ENCODE data around the gene SERPINA9. TPM values are rescaled to one million over a fixed set of nuclear protein-coding genes. Genes with fewer than 3 reads are reported as not detected.

The SERPINA9 gene
- total and polyA plus RNA-seq, 7 donors = not detected

GRCh38 chr14:94473666-94474410 lies 2.2 kb downstream of the SERPINA9 start:
- WGBS, 3 donors = 84 to 88% (median 86%) methylated on average over 16 of the region's 16 CpGs
- ATAC-seq = no peak
- DNase-seq = no peak

GRCh38 chr14:94472842-94473241 lies 3.2 kb downstream of the SERPINA9 start:
- Histone ChIP-seq H3K4me3 (no peak overlapping the region), H3K27ac (no peak overlapping the region), H3K4me1 (no peaks in the 10 kb centered on the region), H3K9me3 (no peaks in the 10 kb centered on the region), H3K27me3 (ENCODE audit: insufficient read depth in 3 of 3, low read length in 2 of 3) (no peaks in the 10 kb centered on the region), H3K36me3 (ENCODE audit: insufficient read depth in 1 of 2, low read depth in 1 of 2) (no peaks in the 10 kb centered on the region)
- WGBS, 3 donors = 24 to 40% (median 30%) methylated on average over 4 of the region's 4 CpGs
- no peak for ATAC-seq
- intact Hi-C loops (cut with DNase I) = no loop called here
- no peak for DNase-seq
- TF ChIP-seq CTCF (IDR thresholded peaks at IDR 0.05) = no peak

More at GRCh38 chr14:94473666-94474410, 2.2 kb downstream of the SERPINA9 start:
- no peak for TF ChIP-seq CTCF (IDR thresholded peaks at IDR 0.05)
- Histone ChIP-seq H3K4me1 (no peaks in the 10 kb centered on the region), H3K27me3 (ENCODE audit: insufficient read depth in 3 of 3, low read length in 2 of 3) (no peaks in the 10 kb centered on the region), H3K27ac (no peak overlapping the region), H3K9me3 (no peaks in the 10 kb centered on the region), H3K36me3 (ENCODE audit: insufficient read depth in 1 of 2, low read depth in 1 of 2) (no peaks in the 10 kb centered on the region), H3K4me3 (no peak overlapping the region)
- intact Hi-C loops (cut with DNase I) = no loop called here

GRCh38 chr14:94471045-94471444 lies 5.0 kb downstream of the SERPINA9 start:
- 90 to 97% (median 93%) methylated on average over 2 of the region's 2 CpGs for WGBS, 3 donors
- Histone ChIP-seq H3K27me3 (ENCODE audit: insufficient read depth in 3 of 3, low read length in 2 of 3) (no peaks in the 10 kb centered on the region), H3K4me1 (no peaks in the 10 kb centered on the region), H3K9me3 (no peaks in the 10 kb centered on the region), H3K27ac (no peak overlapping the region), H3K36me3 (ENCODE audit: insufficient read depth in 1 of 2, low read depth in 1 of 2) (no peaks in the 10 kb centered on the region), H3K4me3 (no peak overlapping the region)
- DNase-seq (no peak), ATAC-seq (no peak)
- intact Hi-C loops (cut with DNase I) = no loop called here
- TF ChIP-seq CTCF (IDR thresholded peaks at IDR 0.05) = no peak

GRCh38 chr14:94470311-94470710 lies 5.7 kb downstream of the SERPINA9 start:
- Histone ChIP-seq H3K9me3 (no peaks in the 10 kb centered on the region), H3K4me3 (no peak overlapping the region), H3K27ac (no peak overlapping the region), H3K4me1 (no peaks in the 10 kb centered on the region), H3K27me3 (ENCODE audit: insufficient read depth in 3 of 3, low read length in 2 of 3) (no peaks in the 10 kb centered on the region), H3K36me3 (ENCODE audit: insufficient read depth in 1 of 2, low read depth in 1 of 2) (no peaks in the 10 kb centered on the region)
- no peak for TF ChIP-seq CTCF (IDR thresholded peaks at IDR 0.05)
- ATAC-seq = no peak
- no peak for DNase-seq
- intact Hi-C loops (cut with DNase I) = no loop called here
- 37 to 62% (median 58%) methylated on average over 2 of the region's 2 CpGs for WGBS, 3 donors

GRCh38 chr14:94469261-94469660 lies 6.7 kb downstream of the SERPINA9 start:
- 67 to 88% (median 81%) methylated on average over 3 of the region's 3 CpGs for WGBS, 3 donors
- H3K27ac ChIP-seq = no peak overlapping the region
- no peaks in the 10 kb centered on the region for H3K9me3 ChIP-seq
- intact Hi-C loops (cut with DNase I) = no loop called here
- TF ChIP-seq CTCF (IDR thresholded peaks at IDR 0.05) = no peak
- no peak for DNase-seq
- no peaks in the 10 kb centered on the region for H3K27me3 ChIP-seq (ENCODE audit: insufficient read depth in 3 of 3, low read length in 2 of 3)
- H3K4me1 ChIP-seq = no peaks in the 10 kb centered on the region
- ATAC-seq = no peak
- no peak overlapping the region for H3K4me3 ChIP-seq
- H3K36me3 ChIP-seq (ENCODE audit: insufficient read depth in 1 of 2, low read depth in 1 of 2) = no peaks in the 10 kb centered on the region
